ENCODE measurements around the gene DCLK1. TPM values are rescaled to one million over a fixed set of nuclear protein-coding genes. Genes with fewer than 3 reads are reported as not detected.
"Not testable (repeated sequence)": the region's sequence is repeated elsewhere in the genome, so short reads cannot be mapped to it uniquely, and the experiment has no call there.

The DCLK1 gene
- total RNA-seq, 4 donors from 2014 or later, result 3.8 to 10.0 (median 8.2) TPM

- intact Hi-C loops (cut with DNase I; ENCODE audit: low total_unique reads) (no loop called here), in situ Hi-C loops (cut with MboI; ENCODE audit: low sequenced_read_pairs in 4 of 4) (loop anchor here in 2 of 4 donors (25.0 kb wide), 1 partner anchor 749 kb away; no protein-coding TSS in a partner anchor)
- H3K4me3 ChIP-seq, result no peak overlapping the region
- H3K4me1 ChIP-seq, result peaks cover 0 to 4% of the 10 kb centered on the region in 2 donors
- ATAC-seq (peak; percentile 75 to 84), DNase-seq (peak; percentile 41 to 53)
- H3K36me3 ChIP-seq, result no peaks in the 10 kb centered on the region
- no peaks in the 10 kb centered on the region for H3K9me3 ChIP-seq
- no peaks in the 10 kb centered on the region for H3K27me3 ChIP-seq
- H3K27ac ChIP-seq, result no peak overlapping the region
- TF ChIP-seq, protein P1, sequence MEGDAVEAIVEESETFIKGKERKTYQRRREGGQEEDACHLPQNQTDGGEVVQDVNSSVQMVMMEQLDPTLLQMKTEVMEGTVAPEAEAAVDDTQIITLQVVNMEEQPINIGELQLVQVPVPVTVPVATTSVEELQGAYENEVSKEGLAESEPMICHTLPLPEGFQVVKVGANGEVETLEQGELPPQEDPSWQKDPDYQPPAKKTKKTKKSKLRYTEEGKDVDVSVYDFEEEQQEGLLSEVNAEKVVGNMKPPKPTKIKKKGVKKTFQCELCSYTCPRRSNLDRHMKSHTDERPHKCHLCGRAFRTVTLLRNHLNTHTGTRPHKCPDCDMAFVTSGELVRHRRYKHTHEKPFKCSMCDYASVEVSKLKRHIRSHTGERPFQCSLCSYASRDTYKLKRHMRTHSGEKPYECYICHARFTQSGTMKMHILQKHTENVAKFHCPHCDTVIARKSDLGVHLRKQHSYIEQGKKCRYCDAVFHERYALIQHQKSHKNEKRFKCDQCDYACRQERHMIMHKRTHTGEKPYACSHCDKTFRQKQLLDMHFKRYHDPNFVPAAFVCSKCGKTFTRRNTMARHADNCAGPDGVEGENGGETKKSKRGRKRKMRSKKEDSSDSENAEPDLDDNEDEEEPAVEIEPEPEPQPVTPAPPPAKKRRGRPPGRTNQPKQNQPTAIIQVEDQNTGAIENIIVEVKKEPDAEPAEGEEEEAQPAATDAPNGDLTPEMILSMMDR (IDR thresholded peaks at IDR 0.05 in 4 of 5, conservative IDR thresholded peaks at IDR 0.05 in 1 of 5), result no peak
- no peak for TF ChIP-seq POLR2A (IDR thresholded peaks at IDR 0.05)
Observed at GRCh38 chr13:35987572-35988513, 143.3 kb downstream of the DCLK1 start.

DNA sequence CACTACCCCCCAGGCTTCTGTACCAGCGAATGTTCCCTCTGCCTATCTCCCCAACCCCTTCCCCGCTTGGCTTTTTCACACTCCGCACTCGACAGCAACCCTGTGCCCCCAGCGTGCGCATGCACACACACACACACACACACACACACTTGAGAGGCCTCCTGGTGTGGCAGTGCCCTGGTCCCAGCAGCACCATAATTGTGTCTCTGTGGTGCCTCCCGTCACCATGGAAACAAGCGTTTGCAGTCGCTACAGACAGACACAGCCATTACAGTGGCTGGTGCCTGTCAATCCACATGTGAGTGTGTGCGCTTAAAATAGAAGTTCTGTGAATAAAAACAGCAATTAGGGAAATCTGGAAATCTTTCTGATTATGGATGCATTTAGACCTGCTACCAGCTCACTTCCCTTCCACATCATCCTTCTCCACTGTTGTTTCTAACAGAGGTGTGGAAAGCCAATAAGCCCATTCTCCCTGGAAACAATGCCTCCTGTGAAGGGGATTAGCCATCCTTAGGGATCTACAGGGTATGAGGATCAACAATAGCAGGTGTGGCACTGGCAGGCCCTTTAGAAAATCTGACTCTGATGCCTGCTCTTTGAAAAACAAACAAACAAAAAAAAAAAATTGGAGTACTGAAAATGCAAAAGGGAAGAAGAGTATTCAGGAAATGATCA is 146.3 kb downstream of the DCLK1 start:
- no peak for ATAC-seq
- TF ChIP-seq POLR2A (IDR thresholded peaks at IDR 0.05), result no peak
- TF ChIP-seq, protein P1 (IDR thresholded peaks at IDR 0.05 in 4 of 5, conservative IDR thresholded peaks at IDR 0.05 in 1 of 5), result no peak
- Histone ChIP-seq H3K27me3 (no peaks in the 10 kb centered on the region), H3K9me3 (no peaks in the 10 kb centered on the region), H3K36me3 (no peaks in the 10 kb centered on the region), H3K4me3 (no peak overlapping the region), H3K4me1 (peaks cover 0 to 4% of the 10 kb centered on the region in 2 donors), H3K27ac (no peak overlapping the region)
- in situ Hi-C loops (cut with MboI; ENCODE audit: low sequenced_read_pairs in 4 of 4), result loop anchor here in 2 of 4 donors (25.0 kb wide), 1 partner anchor 752 kb away; no protein-coding TSS in a partner anchor
- intact Hi-C loops (cut with DNase I; ENCODE audit: low total_unique reads), result no loop called here
- no peak for DNase-seq

DNA sequence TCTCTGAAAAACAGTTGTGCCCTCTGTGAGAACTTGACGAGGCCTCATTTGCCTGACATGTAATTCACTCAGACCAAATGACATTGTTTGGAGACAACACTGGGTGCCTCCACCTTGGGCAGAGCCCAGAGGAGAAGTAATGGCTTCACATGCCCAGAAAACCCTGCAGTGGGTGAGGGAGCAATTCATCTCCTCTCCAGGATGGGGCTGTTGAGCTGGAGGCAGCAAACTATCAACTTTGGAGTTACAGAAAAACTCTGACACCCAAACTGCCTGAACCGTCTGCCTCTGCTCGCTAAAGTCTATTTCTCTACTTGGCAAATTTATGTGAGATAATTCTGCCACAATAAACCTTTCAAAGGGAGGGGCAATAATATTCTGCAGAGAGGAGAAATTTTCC is 146.9 kb downstream of the DCLK1 start:
- intact Hi-C loops (cut with DNase I; ENCODE audit: low total_unique reads) (no loop called here), in situ Hi-C loops (cut with MboI; ENCODE audit: low sequenced_read_pairs in 4 of 4) (loop anchor here in 2 of 4 donors (25.0 kb wide), 1 partner anchor 753 kb away; no protein-coding TSS in a partner anchor)
- TF ChIP-seq, protein P1 (IDR thresholded peaks at IDR 0.05 in 4 of 5, conservative IDR thresholded peaks at IDR 0.05 in 1 of 5), result no peak
- TF ChIP-seq POLR2A (IDR thresholded peaks at IDR 0.05), result no peak
- H3K27ac ChIP-seq, result no peak overlapping the region
- no peaks in the 10 kb centered on the region for H3K36me3 ChIP-seq
- H3K4me1 ChIP-seq, result peaks cover 0 to 4% of the 10 kb centered on the region in 2 donors
- H3K9me3 ChIP-seq, result no peaks in the 10 kb centered on the region
- no peak overlapping the region for H3K4me3 ChIP-seq
- no peaks in the 10 kb centered on the region for H3K27me3 ChIP-seq
- DNase-seq (no peak), ATAC-seq (no peak)

GRCh38 chr13:35983703-35984102 is 147.5 kb downstream of the DCLK1 start:
- H3K36me3 ChIP-seq; H3K27ac ChIP-seq; H3K4me1 ChIP-seq; intact Hi-C loops (cut with DNase I; ENCODE audit: low total_unique reads); H3K4me3 ChIP-seq; H3K9me3 ChIP-seq; ATAC-seq; H3K27me3 ChIP-seq; DNase-seq: not testable (repeated sequence)
- in situ Hi-C loops (cut with MboI; ENCODE audit: low sequenced_read_pairs in 4 of 4), result loop anchor here in 2 of 4 donors (25.0 kb wide), 1 partner anchor 754 kb away; no protein-coding TSS in a partner anchor

DNA sequence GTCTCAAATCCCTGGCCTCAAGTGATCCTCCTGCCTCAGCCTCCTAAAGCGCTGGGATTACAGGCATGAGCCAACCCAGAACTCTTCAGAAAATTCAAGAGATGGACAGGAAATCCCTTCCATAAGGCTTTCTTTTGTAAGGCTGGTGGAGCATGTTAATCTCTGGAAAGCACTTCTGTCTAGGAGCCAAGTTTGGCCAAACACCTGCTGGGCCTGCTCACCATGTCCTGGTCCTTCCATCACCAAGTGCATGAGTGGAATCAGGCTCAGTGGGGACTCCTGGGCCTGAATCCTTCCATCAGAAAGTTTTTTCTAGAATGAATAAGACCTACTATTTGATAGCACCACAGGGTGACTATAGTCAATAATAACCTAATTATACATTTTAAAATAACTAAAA is 148.0 kb downstream of the DCLK1 start:
- Histone ChIP-seq H3K4me1 (no peaks in the 10 kb centered on the region), H3K27me3 (no peaks in the 10 kb centered on the region), H3K4me3 (no peak overlapping the region), H3K27ac (no peak overlapping the region), H3K9me3 (no peaks in the 10 kb centered on the region), H3K36me3 (no peaks in the 10 kb centered on the region)
- in situ Hi-C loops (cut with MboI; ENCODE audit: low sequenced_read_pairs in 4 of 4), result loop anchor here in 2 of 4 donors (25.0 kb wide), 1 partner anchor 754 kb away; no protein-coding TSS in a partner anchor
- intact Hi-C loops (cut with DNase I; ENCODE audit: low total_unique reads), result no loop called here
- DNase-seq, result no peak
- no peak for TF ChIP-seq POLR2A (IDR thresholded peaks at IDR 0.05)
- TF ChIP-seq, protein P1 (IDR thresholded peaks at IDR 0.05 in 4 of 5, conservative IDR thresholded peaks at IDR 0.05 in 1 of 5), result no peak
- ATAC-seq, result no peak

Measured in gastrocnemius medialis (tissue), 4 donors.